Measurements from ENCODE around the gene STK31.
"Not testable (repeated sequence)": the region's sequence is repeated elsewhere in the genome, so short reads cannot be mapped to it uniquely, and the experiment has no call there.

Gene STK31

DNA sequence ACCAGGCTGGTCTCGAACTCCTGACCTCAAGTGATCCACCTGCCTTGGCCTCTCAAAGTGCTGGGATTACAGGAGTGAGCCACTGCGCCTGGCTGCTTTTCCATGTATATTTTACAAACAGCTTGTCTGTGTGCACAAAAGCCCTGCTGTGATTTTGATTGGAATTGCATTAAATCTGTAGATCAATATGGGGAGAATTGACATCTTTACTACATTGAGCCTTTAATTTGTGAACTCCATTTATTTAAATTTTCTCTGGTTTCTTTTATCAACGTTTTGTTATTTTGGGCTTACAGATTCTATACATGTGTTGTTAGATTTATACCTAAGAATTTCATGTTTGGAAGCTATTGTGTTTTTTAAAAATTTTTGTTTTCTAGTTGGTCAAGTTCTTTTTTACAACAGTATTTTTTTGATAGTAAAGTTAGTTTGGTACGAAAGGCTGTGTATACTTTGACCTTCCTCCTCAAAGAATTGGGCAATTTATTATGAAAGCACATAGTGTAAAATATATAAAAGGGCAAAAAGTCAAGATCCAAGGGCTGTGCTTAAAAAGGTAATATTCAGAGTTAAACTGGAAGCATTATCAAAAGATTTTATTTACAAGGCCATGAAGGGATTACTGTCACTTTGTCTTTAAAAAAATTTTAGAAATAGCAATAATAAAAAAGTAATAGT lies 92.8 kb downstream of the STK31 start:
- intact Hi-C loops (cut with micrococcal nuclease), result no loop called here

GRCh38 chr7:23804707-23805106 lies 94.7 kb downstream of the STK31 start:
- no peaks in the 10 kb centered on the region for H3K27me3 Mint-ChIP-seq
- H3K36me3 Mint-ChIP-seq (ENCODE audit: low read depth), result no peaks in the 10 kb centered on the region
- H3K4me1 Mint-ChIP-seq (ENCODE audit: low read depth), result no peaks in the 10 kb centered on the region
- H3K4me3 Mint-ChIP-seq, result no peak overlapping the region
- intact Hi-C loops (cut with micrococcal nuclease), result no loop called here
- peaks cover 14% of the 10 kb centered on the region for H3K9me3 Mint-ChIP-seq
- H3K27ac Mint-ChIP-seq, result no peak overlapping the region

More for the DNA sequence above, 92.8 kb downstream of the STK31 start:
- H3K27me3 Mint-ChIP-seq, result no peaks in the 10 kb centered on the region
- no peak overlapping the region for H3K4me3 Mint-ChIP-seq
- no peaks in the 10 kb centered on the region for H3K4me1 Mint-ChIP-seq (ENCODE audit: low read depth)
- H3K27ac Mint-ChIP-seq, result no peak overlapping the region
- peaks cover under 1% of the 10 kb centered on the region for H3K9me3 Mint-ChIP-seq
- no peaks in the 10 kb centered on the region for H3K36me3 Mint-ChIP-seq (ENCODE audit: low read depth)

GRCh38 chr7:23808421-23808820 lies 98.4 kb downstream of the STK31 start:
- Mint-ChIP-seq H3K4me1 (ENCODE audit: low read depth) (no peaks in the 10 kb centered on the region), H3K27me3 (no peaks in the 10 kb centered on the region), H3K9me3 (peaks cover 23% of the 10 kb centered on the region), H3K27ac (no peak overlapping the region), H3K36me3 (ENCODE audit: low read depth) (no peaks in the 10 kb centered on the region), H3K4me3 (no peak overlapping the region)
- intact Hi-C loops (cut with micrococcal nuclease), result no loop called here

- Mint-ChIP-seq H3K4me3 (no peak overlapping the region), H3K27me3 (no peaks in the 10 kb centered on the region), H3K4me1 (ENCODE audit: low read depth) (no peaks in the 10 kb centered on the region), H3K36me3 (ENCODE audit: low read depth) (no peaks in the 10 kb centered on the region), H3K27ac (no peak overlapping the region), H3K9me3 (peaks cover 23% of the 10 kb centered on the region)
- intact Hi-C loops (cut with micrococcal nuclease), result no loop called here
Observed at GRCh38 chr7:23810099-23810498, 100.1 kb downstream of the STK31 start.

DNA sequence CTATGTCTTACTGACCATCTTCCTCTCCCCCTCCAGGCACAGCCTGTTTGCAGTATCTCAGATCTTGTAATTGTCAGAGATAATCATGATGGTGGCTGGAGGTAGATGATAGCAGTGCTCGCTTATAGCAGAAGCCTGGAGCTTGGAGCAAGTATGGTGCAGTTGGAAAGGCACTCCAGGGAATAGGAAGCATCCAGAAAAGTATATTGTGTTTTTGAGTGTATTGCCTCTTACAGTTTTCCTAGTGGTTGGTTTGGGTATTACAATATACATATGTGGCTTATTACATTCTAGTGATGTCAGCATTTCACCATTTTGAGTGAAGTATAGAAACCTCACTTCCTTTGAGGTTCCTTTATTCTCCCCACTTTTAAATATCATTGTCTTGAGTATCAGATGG lies 101.5 kb downstream of the STK31 start:
- Mint-ChIP-seq H3K27me3 (no peaks in the 10 kb centered on the region), H3K27ac (no peak overlapping the region), H3K36me3 (ENCODE audit: low read depth) (no peaks in the 10 kb centered on the region), H3K9me3 (peaks cover 23% of the 10 kb centered on the region), H3K4me3 (no peak overlapping the region), H3K4me1 (ENCODE audit: low read depth) (no peaks in the 10 kb centered on the region)
- intact Hi-C loops (cut with micrococcal nuclease), result no loop called here

DNA sequence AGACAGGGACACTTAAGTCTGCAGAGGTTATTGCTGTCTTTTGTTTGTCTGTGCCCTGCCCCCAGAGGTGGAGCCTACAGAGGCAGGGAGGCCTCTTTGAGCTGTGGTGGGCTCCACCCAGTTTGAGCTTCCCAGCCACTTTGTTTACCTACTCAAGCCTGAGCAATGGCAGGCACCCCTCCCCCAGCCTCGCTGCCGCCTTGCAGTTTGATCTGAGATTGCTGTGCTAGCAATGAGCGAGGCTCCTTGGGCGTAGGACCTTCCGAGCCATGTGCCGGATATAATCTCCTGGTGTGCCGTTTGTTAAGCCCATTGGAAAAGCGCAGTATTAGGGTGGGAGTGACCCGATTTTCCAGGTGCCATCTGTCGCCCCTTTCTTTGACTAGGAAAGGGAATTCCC lies 118.1 kb downstream of the STK31 start:
- intact Hi-C loops (cut with micrococcal nuclease); H3K4me1 Mint-ChIP-seq (ENCODE audit: low read depth); H3K27me3 Mint-ChIP-seq; H3K4me3 Mint-ChIP-seq; H3K36me3 Mint-ChIP-seq (ENCODE audit: low read depth); H3K27ac Mint-ChIP-seq: not testable (repeated sequence)
- peaks cover 66% of the 10 kb centered on the region for H3K9me3 Mint-ChIP-seq

GRCh38 chr7:23832733-23833132 lies 122.7 kb downstream of the STK31 start:
- H3K36me3 Mint-ChIP-seq (ENCODE audit: low read depth); H3K27ac Mint-ChIP-seq; H3K4me1 Mint-ChIP-seq (ENCODE audit: low read depth); H3K4me3 Mint-ChIP-seq; H3K27me3 Mint-ChIP-seq; intact Hi-C loops (cut with micrococcal nuclease): not testable (repeated sequence)
- H3K9me3 Mint-ChIP-seq, result peaks cover 87% of the 10 kb centered on the region

GRCh38 chr7:23833405-23833804 lies 123.4 kb downstream of the STK31 start:
- no peak overlapping the region for H3K4me3 Mint-ChIP-seq
- no peak overlapping the region for H3K27ac Mint-ChIP-seq
- no peaks in the 10 kb centered on the region for H3K36me3 Mint-ChIP-seq (ENCODE audit: low read depth)
- peaks cover 2% of the 10 kb centered on the region for H3K27me3 Mint-ChIP-seq
- peaks cover 90% of the 10 kb centered on the region for H3K9me3 Mint-ChIP-seq
- intact Hi-C loops (cut with micrococcal nuclease), result no loop called here
- H3K4me1 Mint-ChIP-seq (ENCODE audit: low read depth), result no peaks in the 10 kb centered on the region

DNA sequence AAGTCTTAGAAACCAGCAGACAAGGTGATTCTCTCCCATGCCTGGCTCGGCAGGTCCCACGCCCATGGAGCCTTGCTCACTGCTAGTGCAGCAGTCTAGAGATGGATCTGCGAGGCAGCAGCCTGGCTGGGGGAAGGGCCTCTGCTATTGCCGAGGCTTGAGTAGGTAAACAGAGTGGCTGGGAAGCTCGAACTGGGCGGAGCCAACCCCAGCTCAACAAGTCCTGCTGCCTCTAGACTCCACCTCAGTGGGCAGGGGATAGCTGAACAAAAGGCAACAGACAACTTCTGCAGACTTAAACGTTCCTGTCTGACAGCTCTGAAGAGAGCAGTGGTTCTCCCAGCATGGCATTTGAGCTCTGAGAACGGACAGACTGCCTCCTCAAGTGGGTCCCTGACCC lies 134.8 kb downstream of the STK31 start:
- H3K27ac Mint-ChIP-seq; H3K4me3 Mint-ChIP-seq; intact Hi-C loops (cut with micrococcal nuclease); H3K36me3 Mint-ChIP-seq (ENCODE audit: low read depth); H3K27me3 Mint-ChIP-seq; H3K4me1 Mint-ChIP-seq (ENCODE audit: low read depth): not testable (repeated sequence)
- peaks cover 88% of the 10 kb centered on the region for H3K9me3 Mint-ChIP-seq

DNA sequence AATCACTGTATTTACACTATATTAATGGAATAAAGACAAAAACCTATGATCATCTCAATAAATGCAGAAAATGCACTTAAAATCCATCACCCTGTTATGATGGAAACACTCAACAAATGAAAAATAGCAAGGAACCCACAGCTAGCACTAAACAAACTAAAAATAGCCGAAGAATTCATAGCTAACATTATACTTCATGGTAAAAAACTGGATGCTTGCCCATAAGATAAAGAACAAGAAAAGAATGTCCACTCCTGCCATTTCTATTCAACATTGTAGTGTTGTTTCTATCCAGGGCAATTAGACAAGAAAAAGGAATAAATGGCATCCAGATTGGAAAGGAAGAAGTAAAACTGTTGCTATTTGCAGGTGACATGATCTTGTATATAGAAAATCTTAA lies 142.1 kb downstream of the STK31 start:
- Mint-ChIP-seq H3K4me3 (no peak overlapping the region), H3K27ac (no peak overlapping the region), H3K27me3 (no peaks in the 10 kb centered on the region), H3K36me3 (ENCODE audit: low read depth) (no peaks in the 10 kb centered on the region), H3K9me3 (peaks cover 40% of the 10 kb centered on the region), H3K4me1 (ENCODE audit: low read depth) (no peaks in the 10 kb centered on the region)
- intact Hi-C loops (cut with micrococcal nuclease), result no loop called here

DNA sequence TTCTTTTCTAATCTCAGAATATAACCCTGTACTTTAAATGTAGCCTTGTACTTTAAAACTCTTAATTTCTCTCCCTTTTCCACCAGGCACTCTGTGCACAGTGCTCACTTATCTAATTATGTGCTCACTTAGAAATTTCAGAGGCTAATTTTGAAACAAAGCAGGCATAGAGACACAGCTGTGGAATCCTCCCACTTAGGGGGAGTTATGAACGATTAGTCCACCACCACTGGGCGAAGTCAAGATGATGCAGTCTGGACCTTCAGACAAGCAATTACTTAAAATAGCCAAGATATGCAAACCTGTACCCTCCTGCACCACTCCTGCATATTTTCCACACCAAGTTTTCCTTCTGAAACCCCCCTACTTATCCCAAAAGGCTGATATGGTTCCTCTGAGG lies 143.0 kb downstream of the STK31 start:
- Mint-ChIP-seq H3K27ac (no peak overlapping the region), H3K36me3 (ENCODE audit: low read depth) (no peaks in the 10 kb centered on the region), H3K27me3 (no peaks in the 10 kb centered on the region), H3K4me3 (no peak overlapping the region), H3K4me1 (ENCODE audit: low read depth) (no peaks in the 10 kb centered on the region), H3K9me3 (peaks cover 32% of the 10 kb centered on the region)
- intact Hi-C loops (cut with micrococcal nuclease), result no loop called here

GRCh38 chr7:23863209-23863787 lies 153.3 kb downstream of the STK31 start:
- H3K27me3 Mint-ChIP-seq, result peaks cover 3% of the 10 kb centered on the region
- no peak overlapping the region for H3K4me3 Mint-ChIP-seq
- H3K36me3 Mint-ChIP-seq (ENCODE audit: low read depth), result no peaks in the 10 kb centered on the region
- H3K9me3 Mint-ChIP-seq, result no peaks in the 10 kb centered on the region
- H3K4me1 Mint-ChIP-seq (ENCODE audit: low read depth), result no peaks in the 10 kb centered on the region
- intact Hi-C loops (cut with micrococcal nuclease), result loop anchor here (2.0 kb wide), 1 partner anchor 802 kb away; no protein-coding TSS in a partner anchor
- no peak overlapping the region for H3K27ac Mint-ChIP-seq

DNA sequence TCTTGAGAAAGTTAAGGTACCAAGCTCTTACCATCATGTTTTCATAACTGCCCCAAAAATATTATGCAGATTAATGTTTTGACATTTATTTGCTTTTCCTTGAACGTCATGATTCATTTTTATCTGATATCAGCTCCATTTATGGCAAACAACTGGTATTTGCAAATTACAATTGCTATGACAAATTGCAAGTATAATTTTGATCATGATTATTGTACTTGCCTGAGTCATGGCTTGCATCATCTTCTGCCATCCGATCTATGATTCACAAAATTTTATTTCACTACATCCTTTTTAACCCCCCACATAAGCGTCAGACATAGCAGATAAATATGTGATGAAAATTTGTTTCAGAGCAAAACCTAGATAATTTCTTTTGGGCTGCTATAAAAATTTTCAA lies 155.0 kb downstream of the STK31 start:
- intact Hi-C loops (cut with micrococcal nuclease), result no loop called here
- Mint-ChIP-seq H3K4me1 (ENCODE audit: low read depth) (no peaks in the 10 kb centered on the region), H3K27me3 (peaks cover 5% of the 10 kb centered on the region)

GRCh38 chr7:23873306-23873705 lies 163.3 kb downstream of the STK31 start:
- H3K36me3 Mint-ChIP-seq (ENCODE audit: low read depth), result no peaks in the 10 kb centered on the region
- H3K9me3 Mint-ChIP-seq, result peaks cover 9% of the 10 kb centered on the region
- H3K4me1 Mint-ChIP-seq (ENCODE audit: low read depth), result peaks cover 4% of the 10 kb centered on the region
- peaks cover 2% of the 10 kb centered on the region for H3K27me3 Mint-ChIP-seq
- intact Hi-C loops (cut with micrococcal nuclease), result no loop called here
- no peak overlapping the region for H3K4me3 Mint-ChIP-seq
- H3K27ac Mint-ChIP-seq, result no peak overlapping the region

More for the DNA sequence above, 155.0 kb downstream of the STK31 start:
- no peaks in the 10 kb centered on the region for H3K36me3 Mint-ChIP-seq (ENCODE audit: low read depth)
- H3K4me3 Mint-ChIP-seq, result no peak overlapping the region
- H3K9me3 Mint-ChIP-seq, result peaks cover 5% of the 10 kb centered on the region
- no peak overlapping the region for H3K27ac Mint-ChIP-seq

GRCh38 chr7:23876526-23876925 lies 166.5 kb downstream of the STK31 start:
- H3K4me1 Mint-ChIP-seq (ENCODE audit: low read depth); H3K27ac Mint-ChIP-seq; intact Hi-C loops (cut with micrococcal nuclease); H3K27me3 Mint-ChIP-seq; H3K4me3 Mint-ChIP-seq; H3K9me3 Mint-ChIP-seq; H3K36me3 Mint-ChIP-seq (ENCODE audit: low read depth): not testable (repeated sequence)

Measured in dendritic cell treated with granulocyte-macrophage colony-stimulating factor and Interleukin-4, amounts not matched to agents 40 ng/mL and 50 ng/mL, for 4 days (primary cell).